ENCODE results near the gene ARID4B. TPM values are rescaled to one million over a fixed set of nuclear protein-coding genes. Genes with fewer than 3 reads are reported as not detected.
"Not testable (repeated sequence)": the region's sequence is repeated elsewhere in the genome, so short reads cannot be mapped to it uniquely, and the experiment has no call there.

Gene ARID4B
- total RNA-seq, 1 experiment from 2014 or later = 43.6 TPM

- peak within 1 kb of the TSS; percentile 93 for H3K4me2 ChIP-seq (ENCODE audit: low read depth, low read length, poor library complexity, severe bottlenecking)
- peak within 1 kb of the TSS; percentile 78 for H2AFZ ChIP-seq (ENCODE audit: low read length)
- peak within 1 kb of the TSS; percentile 88 for H3K4me3 ChIP-seq (ENCODE audit: low read length)
- H3K36me3 ChIP-seq (ENCODE audit: insufficient read depth, low read length) = peaks cover 15% of the 10 kb centered on the region; the same call in 1 of the 2 replicates
- no peaks in the 10 kb centered on the region for H3K27me3 ChIP-seq (ENCODE audit: low read length)
- peaks cover 18% of the 10 kb centered on the region for H3K4me1 ChIP-seq (ENCODE audit: low read length)
- no peaks in the 10 kb centered on the region for H3K9me3 ChIP-seq (ENCODE audit: low read length)
- peak within 1 kb of the TSS; percentile 79 for H3K9ac ChIP-seq (ENCODE audit: low read length)
- peaks cover 48% of the 10 kb centered on the region for H3K79me2 ChIP-seq (ENCODE audit: low read length)
- no peaks in the 10 kb centered on the region for H3K9me2 ChIP-seq (replicated peaks; ENCODE audit: insufficient read depth, low read length)
- H4K20me1 ChIP-seq (ENCODE audit: insufficient read depth, low read depth, low read length) = no peaks in the 10 kb centered on the region
- peak; percentile 96 for DNase-seq
- H3K27ac ChIP-seq (ENCODE audit: low read length) = peak within 1 kb of the TSS; percentile 41
Measured at GRCh38 chr1:235160957-235161684, 166.9 kb downstream of the ARID4B start, which contains the start of gene RBM34. Gene RBM34 (minus strand): TSS chr1:235161250. CDS start chr1:235161226, 24 bp downstream.

- peak overlapping the region; percentile 88 for H3K4me3 ChIP-seq (ENCODE audit: low read length)
- H3K9ac ChIP-seq (ENCODE audit: low read length) = peak overlapping the region; percentile 79
- no peaks in the 10 kb centered on the region for H3K27me3 ChIP-seq (ENCODE audit: low read length)
- peaks cover 18% of the 10 kb centered on the region for H3K4me1 ChIP-seq (ENCODE audit: low read length)
- H3K79me2 ChIP-seq (ENCODE audit: low read length) = peaks cover 50% of the 10 kb centered on the region
- H3K36me3 ChIP-seq (ENCODE audit: insufficient read depth, low read length) = peaks cover 17% of the 10 kb centered on the region; the same call in 1 of the 2 replicates
- peak overlapping the region; percentile 53 for H2AFZ ChIP-seq (ENCODE audit: low read length)
- no peaks in the 10 kb centered on the region for H3K9me3 ChIP-seq (ENCODE audit: low read length)
- peak overlapping the region; percentile 93 for H3K4me2 ChIP-seq (ENCODE audit: low read depth, low read length, poor library complexity, severe bottlenecking)
- no peaks in the 10 kb centered on the region for H4K20me1 ChIP-seq (ENCODE audit: insufficient read depth, low read depth, low read length)
- DNase-seq = peak; percentile 75
- peak overlapping the region; percentile 41 for H3K27ac ChIP-seq (ENCODE audit: low read length)
- H3K9me2 ChIP-seq (replicated peaks; ENCODE audit: insufficient read depth, low read length) = no peaks in the 10 kb centered on the region
Measured at GRCh38 chr1:235160383-235160956, 167.5 kb downstream of the ARID4B start.

GRCh38 chr1:235159930-235160329, 168.0 kb downstream of the ARID4B start:
- H2AFZ ChIP-seq (ENCODE audit: low read length); DNase-seq; H4K20me1 ChIP-seq (ENCODE audit: insufficient read depth, low read depth, low read length); H3K9me2 ChIP-seq (replicated peaks; ENCODE audit: insufficient read depth, low read length); H3K9me3 ChIP-seq (ENCODE audit: low read length); H3K27me3 ChIP-seq (ENCODE audit: low read length); H3K27ac ChIP-seq (ENCODE audit: low read length): not testable (repeated sequence)
- H3K4me1 ChIP-seq (ENCODE audit: low read length) = peaks cover 18% of the 10 kb centered on the region
- H3K4me3 ChIP-seq (ENCODE audit: low read length) = peak overlapping the region; percentile 88
- H3K4me2 ChIP-seq (ENCODE audit: low read depth, low read length, poor library complexity, severe bottlenecking) = peak overlapping the region; percentile 93
- H3K36me3 ChIP-seq (ENCODE audit: insufficient read depth, low read length) = peaks cover 20% of the 10 kb centered on the region
- H3K9ac ChIP-seq (ENCODE audit: low read length) = peak overlapping the region; percentile 79
- H3K79me2 ChIP-seq (ENCODE audit: low read length) = peaks cover 50% of the 10 kb centered on the region

- not testable (repeated sequence) for H3K9ac ChIP-seq (ENCODE audit: low read length); H2AFZ ChIP-seq (ENCODE audit: low read length); H3K27ac ChIP-seq (ENCODE audit: low read length); H3K4me3 ChIP-seq (ENCODE audit: low read length); H3K9me2 ChIP-seq (replicated peaks; ENCODE audit: insufficient read depth, low read length); H4K20me1 ChIP-seq (ENCODE audit: insufficient read depth, low read depth, low read length); H3K27me3 ChIP-seq (ENCODE audit: low read length); H3K9me3 ChIP-seq (ENCODE audit: low read length); DNase-seq
- Histone ChIP-seq H3K36me3 (ENCODE audit: insufficient read depth, low read length) (peaks cover 27% of the 10 kb centered on the region), H3K4me1 (ENCODE audit: low read length) (peaks cover 18% of the 10 kb centered on the region), H3K79me2 (ENCODE audit: low read length) (peaks cover 54% of the 10 kb centered on the region), H3K4me2 (ENCODE audit: low read depth, low read length, poor library complexity, severe bottlenecking) (peak overlapping the region; percentile 93)
Measured at GRCh38 chr1:235159284-235159683, 168.7 kb downstream of the ARID4B start.

- no peak for DNase-seq
- Histone ChIP-seq H3K4me2 (ENCODE audit: low read depth, low read length, poor library complexity, severe bottlenecking) (no peak overlapping the region), H3K27ac (ENCODE audit: low read length) (no peak overlapping the region), H3K36me3 (ENCODE audit: insufficient read depth, low read length) (peaks cover 28% of the 10 kb centered on the region), H2AFZ (ENCODE audit: low read length) (no peak overlapping the region), H3K4me3 (ENCODE audit: low read length) (no peak overlapping the region), H3K79me2 (ENCODE audit: low read length) (peaks cover 54% of the 10 kb centered on the region), H4K20me1 (ENCODE audit: insufficient read depth, low read depth, low read length) (0 out of 2 replicates have a peak, but pooled peaks cover 6% of the 10 kb centered on the region), H3K27me3 (ENCODE audit: low read length) (no peaks in the 10 kb centered on the region), H3K9me3 (ENCODE audit: low read length) (no peaks in the 10 kb centered on the region), H3K9ac (ENCODE audit: low read length) (no peak overlapping the region), H3K4me1 (ENCODE audit: low read length) (peaks cover 18% of the 10 kb centered on the region), H3K9me2 (replicated peaks; ENCODE audit: insufficient read depth, low read length) (no peaks in the 10 kb centered on the region)
Measured at GRCh38 chr1:235158680-235159079, 169.3 kb downstream of the ARID4B start.

GRCh38 chr1:235157150-235157549, 170.8 kb downstream of the ARID4B start:
- Histone ChIP-seq H3K4me2 (ENCODE audit: low read depth, low read length, poor library complexity, severe bottlenecking) (no peak overlapping the region), H3K27ac (ENCODE audit: low read length) (no peak overlapping the region), H2AFZ (ENCODE audit: low read length) (no peak overlapping the region), H3K27me3 (ENCODE audit: low read length) (no peaks in the 10 kb centered on the region), H3K4me3 (ENCODE audit: low read length) (no peak overlapping the region), H3K4me1 (ENCODE audit: low read length) (peaks cover 16% of the 10 kb centered on the region), H3K9ac (ENCODE audit: low read length) (no peak overlapping the region), H3K9me3 (ENCODE audit: low read length) (no peaks in the 10 kb centered on the region), H3K9me2 (replicated peaks; ENCODE audit: insufficient read depth, low read length) (no peaks in the 10 kb centered on the region), H3K79me2 (ENCODE audit: low read length) (peaks cover 54% of the 10 kb centered on the region), H3K36me3 (ENCODE audit: insufficient read depth, low read length) (peaks cover 33% of the 10 kb centered on the region), H4K20me1 (ENCODE audit: insufficient read depth, low read depth, low read length) (0 out of 2 replicates have a peak, but pooled peaks cover 6% of the 10 kb centered on the region)
- no peak for DNase-seq

- H3K9me3 ChIP-seq (ENCODE audit: low read length) = no peaks in the 10 kb centered on the region
- peaks cover 11% of the 10 kb centered on the region for H3K4me1 ChIP-seq (ENCODE audit: low read length)
- no peaks in the 10 kb centered on the region for H3K27me3 ChIP-seq (ENCODE audit: low read length)
- H2AFZ ChIP-seq (ENCODE audit: low read length) = no peak overlapping the region
- H3K4me3 ChIP-seq (ENCODE audit: low read length) = no peak overlapping the region
- no peaks in the 10 kb centered on the region for H3K9me2 ChIP-seq (replicated peaks; ENCODE audit: insufficient read depth, low read length)
- no peak overlapping the region for H3K4me2 ChIP-seq (ENCODE audit: low read depth, low read length, poor library complexity, severe bottlenecking)
- H3K9ac ChIP-seq (ENCODE audit: low read length) = no peak overlapping the region
- H3K36me3 ChIP-seq (ENCODE audit: insufficient read depth, low read length) = peaks cover 35% of the 10 kb centered on the region
- H3K79me2 ChIP-seq (ENCODE audit: low read length) = peaks cover 52% of the 10 kb centered on the region
- H3K27ac ChIP-seq (ENCODE audit: low read length) = no peak overlapping the region
- 0 out of 2 replicates have a peak, but pooled peaks cover 6% of the 10 kb centered on the region for H4K20me1 ChIP-seq (ENCODE audit: insufficient read depth, low read depth, low read length)
- no peak for DNase-seq
Measured at GRCh38 chr1:235156740-235157139, 171.2 kb downstream of the ARID4B start.

GRCh38 chr1:235156265-235156664, 171.7 kb downstream of the ARID4B start:
- H3K27ac ChIP-seq (ENCODE audit: low read length) = no peak overlapping the region
- peaks cover 9% of the 10 kb centered on the region for H3K4me1 ChIP-seq (ENCODE audit: low read length)
- H3K27me3 ChIP-seq (ENCODE audit: low read length) = no peaks in the 10 kb centered on the region
- H4K20me1 ChIP-seq (ENCODE audit: insufficient read depth, low read depth, low read length) = 0 out of 2 replicates have a peak, but pooled peaks cover 6% of the 10 kb centered on the region
- no peak overlapping the region for H2AFZ ChIP-seq (ENCODE audit: low read length)
- H3K9me2 ChIP-seq (replicated peaks; ENCODE audit: insufficient read depth, low read length) = no peaks in the 10 kb centered on the region
- H3K9me3 ChIP-seq (ENCODE audit: low read length) = no peaks in the 10 kb centered on the region
- peaks cover 54% of the 10 kb centered on the region for H3K79me2 ChIP-seq (ENCODE audit: low read length)
- no peak for DNase-seq
- H3K4me3 ChIP-seq (ENCODE audit: low read length) = no peak overlapping the region
- no peak overlapping the region for H3K9ac ChIP-seq (ENCODE audit: low read length)
- H3K36me3 ChIP-seq (ENCODE audit: insufficient read depth, low read length) = peaks cover 39% of the 10 kb centered on the region
- H3K4me2 ChIP-seq (ENCODE audit: low read depth, low read length, poor library complexity, severe bottlenecking) = no peak overlapping the region
